HCT116 (cell line): ENCODE results near the gene ZNF236.

Experiments
- CTCF ChIP-seq, 3 experiments: fragments of 200-600 bp in 1 of 3; sonication (generic) in 1 of 3; IDR thresholded peaks in 2 of 3; conservative IDR thresholded peaks in 1 of 3; 2 replicates each; pipeline ENCODE4 v1.5.1; 2012 to 2017; ENCODE audit warnings: low read depth in 2 of 3, low read length in 2 of 3, antibody characterized with exemption in 1 of 3, borderline replicate concordance in 1 of 3, control low read depth in 1 of 3, mild to moderate bottlenecking in 1 of 3, mixed read lengths in 1 of 3, mixed run types in 1 of 3, moderate library complexity in 1 of 3; ENCODE audit not compliant: insufficient read depth in 1 of 3
- EZH2 ChIP-seq: fragments of 200-600 bp; sonication (generic); IDR thresholded peaks from 2 replicates; pipeline ENCODE4 v1.6.1; 2017; ENCODE audit warnings: antibody characterized with exemption, mixed run types
- POLR2A ChIP-seq: IDR thresholded peaks from 2 replicates; pipeline ENCODE4 v1.7.0; 2011; ENCODE audit warnings: borderline replicate concordance; ENCODE audit not compliant: insufficient read depth, insufficient read length; ENCODE audit errors: extremely low read depth
- POLR2AphosphoS5 ChIP-seq: IDR thresholded peaks from 2 replicates; pipeline ENCODE4 v1.6.1; 2011; ENCODE audit warnings: mild to moderate bottlenecking, low read depth, low read length, moderate library complexity
- ZBTB33 ChIP-seq: IDR thresholded peaks from 2 replicates; pipeline ENCODE4 v1.6.1; 2011; ENCODE audit warnings: mild to moderate bottlenecking, low read length, moderate library complexity; ENCODE audit not compliant: insufficient replicate concordance; ENCODE audit errors: extremely low read depth

- TF ChIP-seq CTCF (IDR thresholded peaks at IDR 0.05 in 2 of 3, conservative IDR thresholded peaks at IDR 0.05 in 1 of 3; ENCODE audit: borderline replicate concordance in 1 of 3, insufficient read depth in 1 of 3, low read depth in 2 of 3, low read length in 2 of 3) (no peak), ZBTB33 (no peak), POLR2AphosphoS5 (no peak), POLR2A (no peak), EZH2 (no peak)
Measured at GRCh38 chr18:76977108-76977621, 154.8 kb downstream of the ZNF236 start.
